ENCODE data around the gene UBE2F.

DNA sequence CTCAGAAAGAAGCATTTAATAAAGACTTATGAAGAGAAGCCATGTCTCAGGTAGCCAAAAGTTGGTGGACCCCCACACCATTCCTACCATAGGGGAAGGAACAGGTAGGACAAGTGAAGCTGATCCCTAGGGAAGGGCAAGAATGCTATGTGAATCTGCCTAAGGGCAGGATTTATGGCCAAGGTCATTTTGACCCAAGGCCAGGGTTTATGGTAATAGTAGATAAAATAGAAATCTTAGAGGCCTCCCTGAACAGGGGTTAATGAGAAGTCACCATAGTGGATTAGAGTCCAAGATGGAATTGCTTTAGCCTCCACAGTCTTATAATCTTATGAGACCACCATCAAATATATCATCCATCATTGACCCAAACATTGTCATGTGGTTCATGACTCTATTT, 26.0 kb upstream of the UBE2F start:
- TF ChIP-seq CTCF (IDR thresholded peaks at IDR 0.05), result no peak
- no peak for TF ChIP-seq POLR2A (IDR thresholded peaks at IDR 0.05)
